ENCODE results near the gene CTSD. TPM values are rescaled to one million over a fixed set of nuclear protein-coding genes. Genes with fewer than 3 reads are reported as not detected.

Gene CTSD
- total RNA-seq, 1 experiment from 2014 or later, result 199 TPM

- TF ChIP-seq E2F4 (CRISPR knock-in tag; IDR thresholded peaks at IDR 0.05; ENCODE audit: borderline replicate concordance, low read depth) (no peak), MAX (CRISPR knock-in tag; IDR thresholded peaks at IDR 0.05) (no peak), ZNF281 (CRISPR knock-in tag; IDR thresholded peaks at IDR 0.05) (no peak)
These were observed 56.9 kb downstream of the CTSD start (continued) for GRCh38 chr11:1706634-1707400.

- Mint-ChIP-seq H3K4me1 (no peaks in the 10 kb centered on the region), H3K27me3 (ENCODE audit: low read depth) (peaks cover 53% of the 10 kb centered on the region), H3K27ac (no peak overlapping the region), H3K9me3 (peaks cover 27% of the 10 kb centered on the region), H3K36me3 (no peaks in the 10 kb centered on the region; the same call in 1 of the 2 replicates), H3K4me3 (no peak overlapping the region)
- POLR2A ChIA-PET, result no interaction called here
- TF ChIP-seq NR1H2 (CRISPR knock-in tag; IDR thresholded peaks at IDR 0.05), result no peak
- no peak for TF ChIP-seq RELA (CRISPR knock-in tag; IDR thresholded peaks at IDR 0.05; ENCODE audit: borderline replicate concordance)
- no peak for TF ChIP-seq FOXP4 (CRISPR knock-in tag; IDR thresholded peaks at IDR 0.05)
- TF ChIP-seq SOX15 (CRISPR knock-in tag; IDR thresholded peaks at IDR 0.05), result no peak
- TF ChIP-seq FOXP1 (CRISPR knock-in tag; IDR thresholded peaks at IDR 0.05; ENCODE audit: borderline replicate concordance), result no peak
- no peak for TF ChIP-seq CDX4 (CRISPR knock-in tag; IDR thresholded peaks at IDR 0.05; ENCODE audit: borderline replicate concordance)
- no peak for TF ChIP-seq MYBL2 (CRISPR knock-in tag; IDR thresholded peaks at IDR 0.05)
- no peak for TF ChIP-seq NR2C2 (CRISPR knock-in tag; IDR thresholded peaks at IDR 0.05)
- TF ChIP-seq JAZF1 (CRISPR knock-in tag; IDR thresholded peaks at IDR 0.05), result no peak
- TF ChIP-seq OVOL2 (CRISPR knock-in tag; IDR thresholded peaks at IDR 0.05; ENCODE audit: borderline replicate concordance), result no peak
- ATAC-seq, result no peak
- DNase-seq (ENCODE audit: low spot score), result no peak
- CTCF ChIA-PET, result interaction anchor here (1.2 to 4.0 kb wide), 3 partner anchors 12 to 61 kb away, joined by 7 to 31 read pairs (median 14); no protein-coding TSS in a partner anchor
These were observed 58.3 kb downstream of the CTSD start for GRCh38 chr11:1705126-1706052.

- ATAC-seq (no peak), DNase-seq (ENCODE audit: low spot score) (no peak)
- ChIA-PET POLR2A (no interaction called here), CTCF (interaction anchor here (2.8 kb wide), 1 partner anchor 50 kb away, joined by 17 read pairs; no protein-coding TSS in a partner anchor)
- no peak overlapping the region for H3K27ac Mint-ChIP-seq
- H3K4me3 Mint-ChIP-seq, result no peak overlapping the region
- H3K36me3 Mint-ChIP-seq, result no peaks in the 10 kb centered on the region; the same call in 1 of the 2 replicates
- peaks cover 31% of the 10 kb centered on the region for H3K9me3 Mint-ChIP-seq
- H3K27me3 Mint-ChIP-seq (ENCODE audit: low read depth), result peaks cover 44% of the 10 kb centered on the region
- no peaks in the 10 kb centered on the region for H3K4me1 Mint-ChIP-seq
- TF ChIP-seq RORB (CRISPR knock-in tag; IDR thresholded peaks at IDR 0.05), result no peak
- no peak for TF ChIP-seq ZNF425 (CRISPR knock-in tag; conservative IDR thresholded peaks at IDR 0.05)
- TF ChIP-seq ATF6 (CRISPR knock-in tag; IDR thresholded peaks at IDR 0.05), result no peak
- TF ChIP-seq ZNF121 (CRISPR knock-in tag; IDR thresholded peaks at IDR 0.05), result no peak
- no peak for TF ChIP-seq MAX (CRISPR knock-in tag; IDR thresholded peaks at IDR 0.05)
These were observed 60.6 kb downstream of the CTSD start for GRCh38 chr11:1703146-1703545.
